AG09319 (cell line): ENCODE measurements around the gene ALDH4A1.

Source experiments
- DNase-seq: peaks from one replicate; pipeline ENCODE4 v3.0.0-alpha.2; 2010; ENCODE audit warnings: low read depth; ENCODE audit errors: extremely low read depth
- TF ChIP-seq, protein P1 (sequence below): IDR thresholded peaks from 2 replicates; pipeline ENCODE4 v1.5.1; 2011; ENCODE audit warnings: low read depth, mild to moderate bottlenecking, inconsistent platforms, low read length, moderate library complexity

Gene ALDH4A1

GRCh38 chr1:18902523-18903290 lies at the start of gene ALDH4A1:
Gene ALDH4A1, minus strand, starts transcription at chr1:18902555. Its CDS starts 32 bp downstream, at chr1:18902523.
- TF ChIP-seq, protein P1, sequence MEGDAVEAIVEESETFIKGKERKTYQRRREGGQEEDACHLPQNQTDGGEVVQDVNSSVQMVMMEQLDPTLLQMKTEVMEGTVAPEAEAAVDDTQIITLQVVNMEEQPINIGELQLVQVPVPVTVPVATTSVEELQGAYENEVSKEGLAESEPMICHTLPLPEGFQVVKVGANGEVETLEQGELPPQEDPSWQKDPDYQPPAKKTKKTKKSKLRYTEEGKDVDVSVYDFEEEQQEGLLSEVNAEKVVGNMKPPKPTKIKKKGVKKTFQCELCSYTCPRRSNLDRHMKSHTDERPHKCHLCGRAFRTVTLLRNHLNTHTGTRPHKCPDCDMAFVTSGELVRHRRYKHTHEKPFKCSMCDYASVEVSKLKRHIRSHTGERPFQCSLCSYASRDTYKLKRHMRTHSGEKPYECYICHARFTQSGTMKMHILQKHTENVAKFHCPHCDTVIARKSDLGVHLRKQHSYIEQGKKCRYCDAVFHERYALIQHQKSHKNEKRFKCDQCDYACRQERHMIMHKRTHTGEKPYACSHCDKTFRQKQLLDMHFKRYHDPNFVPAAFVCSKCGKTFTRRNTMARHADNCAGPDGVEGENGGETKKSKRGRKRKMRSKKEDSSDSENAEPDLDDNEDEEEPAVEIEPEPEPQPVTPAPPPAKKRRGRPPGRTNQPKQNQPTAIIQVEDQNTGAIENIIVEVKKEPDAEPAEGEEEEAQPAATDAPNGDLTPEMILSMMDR = peak; percentile 2

DNA sequence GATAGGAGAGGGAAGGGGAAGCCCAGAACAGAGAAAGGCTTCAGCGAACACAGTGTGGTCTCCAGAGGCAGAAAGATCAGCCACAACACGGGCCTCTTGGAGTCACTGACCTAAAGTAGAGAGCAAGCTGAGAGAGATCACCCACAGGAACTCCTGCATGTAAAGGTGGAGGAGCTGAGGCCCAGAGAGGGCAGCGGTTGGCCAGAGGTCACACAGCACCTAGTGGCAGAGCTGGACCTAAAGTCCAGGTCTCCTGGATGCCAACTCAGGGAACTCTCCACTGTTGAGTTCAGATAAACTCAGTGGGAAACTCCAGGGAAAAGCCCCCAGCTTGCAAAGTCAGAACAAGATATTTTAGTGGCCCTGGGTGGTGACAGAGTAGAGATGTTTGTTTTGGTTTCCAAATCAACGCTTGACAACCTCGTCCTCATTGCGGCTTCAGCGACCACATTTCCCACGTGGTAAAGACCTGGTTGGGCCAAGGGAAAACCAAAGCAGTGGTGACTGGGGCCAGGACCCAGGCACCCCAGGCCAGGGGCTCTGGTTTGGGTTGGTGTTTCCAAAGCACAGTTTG lies 49.5 kb upstream of the ALDH4A1 start:
- TF ChIP-seq, protein P1 = no peak
- no peak for DNase-seq

More at GRCh38 chr1:18902523-18903290, at the start of gene ALDH4A1:
- peak; percentile 92 for DNase-seq

DNA sequence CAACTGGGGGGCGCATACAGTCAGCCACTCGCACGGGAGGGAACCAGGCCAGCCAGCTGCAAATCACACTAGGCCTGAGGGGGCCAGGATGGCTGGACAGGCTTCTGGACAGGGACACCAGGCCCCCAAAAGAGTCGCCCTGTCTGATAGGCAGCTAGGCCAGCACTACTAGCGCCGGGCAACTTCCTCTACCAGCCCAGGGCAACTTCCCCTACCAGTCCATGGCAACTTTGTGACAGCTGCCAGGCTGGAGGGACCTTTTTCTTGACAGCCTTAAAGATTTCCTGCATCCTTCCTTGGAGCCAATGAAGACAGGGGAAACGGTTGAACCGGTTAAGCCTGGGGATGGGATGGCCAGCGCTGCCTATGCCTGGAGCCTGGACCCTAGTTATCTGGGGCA lies 49.1 kb upstream of the ALDH4A1 start:
- no peak for DNase-seq
- TF ChIP-seq, protein P1 = no peak

GRCh38 chr1:18950401-18951026 lies 48.2 kb upstream of the ALDH4A1 start:
- no peak for DNase-seq
- TF ChIP-seq, protein P1 = no peak

DNA sequence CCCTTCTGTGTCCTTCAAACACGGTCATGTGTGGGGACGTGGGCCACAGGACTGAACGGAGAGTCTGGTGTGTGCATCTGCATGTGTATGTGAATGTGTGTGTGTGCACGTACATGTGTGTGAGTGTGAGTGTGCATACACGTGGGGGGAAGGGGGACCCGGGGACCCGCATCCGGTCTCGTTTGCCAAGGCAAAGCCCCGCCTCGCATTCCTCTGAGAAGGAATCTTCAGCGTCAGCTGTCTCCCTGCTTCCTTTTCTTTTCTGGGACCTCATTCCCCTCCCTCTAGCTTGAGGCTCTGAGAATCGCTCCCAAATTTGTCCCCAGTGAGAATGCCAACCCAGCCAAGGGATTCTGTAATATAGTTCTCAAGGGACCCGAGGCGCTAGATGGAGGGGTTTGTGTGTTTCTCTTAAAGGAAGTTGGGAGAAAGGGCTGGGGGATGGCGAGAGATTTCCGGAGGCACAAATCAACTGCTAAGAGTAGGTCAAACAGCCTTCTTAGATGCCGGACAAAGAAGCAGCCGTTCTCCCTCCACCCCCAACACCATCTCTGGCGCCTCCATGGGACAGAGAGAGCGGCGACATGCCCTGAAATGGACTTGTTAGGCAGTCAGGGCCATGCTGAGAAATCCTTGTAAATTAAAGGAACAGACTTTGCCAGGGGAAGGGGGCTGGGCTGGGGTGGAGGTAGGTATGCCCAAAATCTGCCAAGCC lies 47.5 kb upstream of the ALDH4A1 start:
- TF ChIP-seq, protein P1 = peak; percentile 27
- DNase-seq = no peak

- TF ChIP-seq, protein P1 = no peak; the same call in 1 of the 2 replicates
- DNase-seq = no peak
These were observed 46.7 kb upstream of the ALDH4A1 start for GRCh38 chr1:18948913-18949685.
